T-cell (primary cell): Measurements from ENCODE around the gene LGMN. TPM values are rescaled to one million over a fixed set of nuclear protein-coding genes. Genes with fewer than 3 reads are reported as not detected.
A peak's percentile ranks its signal among the peaks of the same experiment; 100 is the strongest.

Source experiments
- ATAC-seq, 4 experiments: fragments of 200-7000 bp in 3 of 4; fragments of 150-1000 bp in 1 of 4; cut with Tn5 transposase; replicated peaks in 1 of 4; 1 replicate in 3 of 4; 2 replicates in 1 of 4; pipeline ENCODE4 v1.10.0; 2021; ENCODE audit warnings: moderate library complexity in 3 of 4, mild to moderate bottlenecking in 2 of 4, moderate number of reproducible peaks in 1 of 4
- CTCF ChIA-PET, 2 donors: fragments of 300-600 bp; sonication (Branson Sonifier 250); formaldehyde crosslinking; loops; one replicate each; lab custom pipeline; 2022; ENCODE audit warnings: antibody characterized with exemption in 2 of 2; lab: Charles Lee
- POLR2A ChIA-PET, 2 donors: fragments of 300-600 bp; sonication (Branson Sonifier 250); formaldehyde crosslinking; loops; one replicate each; lab custom pipeline; 2022; ENCODE audit warnings: antibody characterized with exemption in 2 of 2; lab: Charles Lee
- DNase-seq, 35 experiments: peaks; one replicate each; pipeline versions ENCODE4 v3.0.0 to v3.0.0-alpha.2; 2013 to 2023
- H3K27ac ChIP-seq: one replicate; pipeline ENCODE4 v1.5.1; 2013; ENCODE audit warnings: low read length
- H3K27me3 ChIP-seq, 2 experiments: replicated peaks in 1 of 2; 1 replicate in 1 of 2; 2 replicates in 1 of 2; pipeline versions ENCODE4 v1.6.1 to v1.7.0; 2013; ENCODE audit warnings: low read length in 1 of 2, mixed read lengths in 1 of 2; ENCODE audit not compliant: control insufficient read depth in 2 of 2, insufficient read depth in 2 of 2; ENCODE audit errors: extremely low read depth in 1 of 2
- H3K36me3 ChIP-seq, 2 donors: 1 replicate in 1 of 2; 2 replicates in 1 of 2; pipeline versions ENCODE4 v1.6.1 to v1.7.0; 2013; ENCODE audit warnings: low read length in 1 of 2; ENCODE audit not compliant: control insufficient read depth in 2 of 2, insufficient read depth in 1 of 2; ENCODE audit errors: extremely low read depth in 1 of 2
- H3K4me1 ChIP-seq, 2 experiments: 1 replicate in 1 of 2; 2 replicates in 1 of 2; pipeline versions ENCODE4 v1.6.1 to v1.7.0; 2013; ENCODE audit warnings: low read length in 2 of 2, mixed read lengths in 1 of 2; ENCODE audit not compliant: insufficient read depth in 2 of 2, control insufficient read depth in 1 of 2; ENCODE audit errors: extremely low read depth in 1 of 2
- H3K4me3 ChIP-seq, 2 donors: 1 replicate in 1 of 2; 2 replicates in 1 of 2; pipeline versions ENCODE4 v1.5.1 to v1.7.0; 2013; ENCODE audit warnings: mild to moderate bottlenecking in 2 of 2, low read length in 1 of 2, moderate library complexity in 1 of 2; ENCODE audit not compliant: control insufficient read depth in 1 of 2; ENCODE audit errors: extremely low read depth in 1 of 2
- H3K9me3 ChIP-seq: 2 replicates; pipeline ENCODE4 v1.7.0; 2013
- H3K27ac Mint-ChIP-seq, 2 donors: one replicate each; pipeline ENCODE4 v1.8.0; 2020 to 2021; ENCODE audit warnings: mild to moderate bottlenecking in 2 of 2, mixed read lengths in 2 of 2
- H3K27me3 Mint-ChIP-seq, 2 donors: one replicate each; pipeline ENCODE4 v1.8.0; 2021 to 2022; ENCODE audit warnings: mixed read lengths in 2 of 2
- H3K36me3 Mint-ChIP-seq: one replicate; pipeline ENCODE4 v1.8.0; 2021; ENCODE audit warnings: mixed read lengths
- H3K4me1 Mint-ChIP-seq, 3 donors: one replicate each; pipeline ENCODE4 v1.8.0; 2020 to 2022; ENCODE audit warnings: mixed read lengths in 3 of 3, mild to moderate bottlenecking in 1 of 3
- H3K4me3 Mint-ChIP-seq, 3 donors: one replicate each; pipeline ENCODE4 v1.8.0; 2020 to 2022; ENCODE audit warnings: mild to moderate bottlenecking in 3 of 3, mixed read lengths in 3 of 3, moderate library complexity in 3 of 3
- H3K9me3 Mint-ChIP-seq, 3 donors: one replicate each; pipeline ENCODE4 v1.8.0; 2020 to 2022; ENCODE audit warnings: mixed read lengths in 3 of 3
- WGBS: methylation state at CpG from one replicate; pipeline ENCODE4 v1.1.5; 2013; ENCODE audit warnings: missing lambda C conversion rate; ENCODE audit not compliant: insufficient coverage; 5-methylcytosine and 5-hydroxymethylcytosine counted together
- total RNA-seq, 35 experiments: library from RNA in 6 of 35; stranded (reverse) in 6 of 35; fragments of 120-200 nt in 1 of 35; gene quantifications; one replicate each; pipeline versions ENCODE4 v1.2.1 to v1.2.4 and lab custom pipeline; 2013 to 2026

The LGMN gene
- total RNA-seq, 5 donors from 2014 or later (not counting 1 experiment from before 2014, with no cell fraction given), result 6.1 to 11.1 (median 8.8) TPM

- CTCF ChIA-PET, result interaction anchor here (0.7 to 2.8 kb wide), 5 partner anchors 27 to 181 kb away, joined by 3 to 11 read pairs (median 7); no protein-coding TSS in a partner anchor
- Mint-ChIP-seq H3K4me3 (peak overlapping the region; percentile 99), H3K27ac (peak overlapping the region; percentile 95 to 100), H3K36me3 (peaks cover 39% of the 10 kb centered on the region), H3K27me3 (no peaks in the 10 kb centered on the region), H3K9me3 (no peaks in the 10 kb centered on the region), H3K4me1 (peaks cover 73 to 85% (median 80%) of the 10 kb centered on the region in 3 donors)
- Histone ChIP-seq H3K4me3 (peak overlapping the region; percentile 69 to 98), H3K4me1 (peaks cover 43 to 93% of the 10 kb centered on the region in 2 experiments), H3K27me3 (no peaks in the 10 kb centered on the region), H3K27ac (peak overlapping the region; percentile 45), H3K9me3 (no peaks in the 10 kb centered on the region), H3K36me3 (peaks cover 6 to 34% of the 10 kb centered on the region in 2 donors)
- POLR2A ChIA-PET, result interaction anchor here in 1 of 2 donors (0.6 kb wide), 1 partner anchor 44 kb away, joined by 3 read pairs; no protein-coding TSS in a partner anchor
- 57% methylated on average over 14 of the region's 18 CpGs for WGBS
- DNase-seq, result peak in 2 of 35 experiments; percentile 33 to 37
- ATAC-seq, result no peak
These were observed 94.1 kb downstream of the LGMN start for GRCh38 chr14:92654239-92654901.

Other genes starting within 250 kb of the LGMN start
- gene RIN3, start 234.8 kb downstream of the LGMN start, total RNA-seq, result 100 to 1,000 TPM in 2 of 5 donors, 10 to 100 TPM in 3; 89.9 to 107 (median 97.0) TPM
- gene GOLGA5, start 45.7 kb upstream of the LGMN start, total RNA-seq, result 10 to 100 TPM; 14.1 to 24.3 (median 21.5) TPM
- under 1 TPM in 1 of 5 donors, not detected in 4; 0.18 TPM for gene CHGA, start 174.5 kb upstream of the LGMN start, total RNA-seq